HCT116 (cell line): ENCODE measurements around the gene TAF1B. TPM values are rescaled to one million over a fixed set of nuclear protein-coding genes. Genes with fewer than 3 reads are reported as not detected.

Source experiments
- ATAC-seq: fragments of 200-7000 bp; cut with Tn5 transposase; 2 replicates; pipeline ENCODE4 v1.9.1; 2020; ENCODE audit warnings: mild to moderate bottlenecking, moderate library complexity
- BruUV-seq: library from RNA; stranded (reverse); fragments of 400-500 nt; replicated peaks from 2 replicates; lab custom pipeline; 2021; lab: Mats Ljungman, UMichigan
- CTCF ChIA-PET: fragments of 300-600 bp; sonication (Branson Sonifier 250); formaldehyde crosslinking; loops from one replicate; lab custom pipeline; 2021; ENCODE audit warnings: antibody characterized with exemption; lab: Charles Lee
- POLR2A ChIA-PET: fragments of 300-600, 350-600 bp; sonication (Branson Sonifier 250); formaldehyde crosslinking; loops from one replicate; lab custom pipeline; 2021; ENCODE audit warnings: antibody characterized with exemption; lab: Charles Lee
- RAD21 ChIA-PET, 2 experiments: fragments of 300-600 bp; sonication (Branson Sonifier 250); formaldehyde crosslinking; loops; one replicate each; lab custom pipeline; 2023; ENCODE audit warnings: low total read pairs in 2 of 2; ENCODE audit not compliant: uncharacterized antibody in 2 of 2, unreplicated experiment in 2 of 2, low non-redundant PET in 1 of 2; lab: Charles Lee
- DNase-seq: peaks from one replicate; pipeline ENCODE4 v3.0.0-alpha.2; 2010; ENCODE audit warnings: low read depth, low spot score
- H2AFZ ChIP-seq: fragments of 200-600 bp; shearing (Covaris generic), sonication (generic); 2 replicates; pipeline ENCODE4 v1.6.1; 2017; ENCODE audit warnings: low read depth, mixed run types, mixed read lengths, antibody characterized with exemption, low read length; ENCODE audit not compliant: poor library complexity, severe bottlenecking
- H3K27ac ChIP-seq: 2 replicates; pipeline ENCODE4 v1.5.1; 2012; ENCODE audit warnings: low read depth, low read length
- H3K27me3 ChIP-seq: fragments of 200-600 bp; sonication (generic); 2 replicates; pipeline ENCODE4 v1.6.1; 2016; ENCODE audit warnings: mixed run types, low read length, mixed read lengths; ENCODE audit not compliant: insufficient read depth
- H3K36me3 ChIP-seq, 2 experiments: fragments of 200-500 bp in 1 of 2; fragments of 200-600 bp in 1 of 2; sonication (Bioruptor generic) in 1 of 2; sonication (generic) in 1 of 2; 2 replicates each; pipeline versions ENCODE4 v1.5.1 to v1.6.1; 2014 to 2016; ENCODE audit warnings: low read length in 2 of 2, inconsistent platforms in 1 of 2, mixed read lengths in 1 of 2, mixed run types in 1 of 2; ENCODE audit not compliant: insufficient read depth in 2 of 2, control insufficient read depth in 1 of 2
- H3K4me1 ChIP-seq, 2 experiments: fragments of 200-600 bp in 1 of 2; sonication (generic) in 1 of 2; 2 replicates each; pipeline versions ENCODE4 v1.5.1 to v1.6.1; 2012 to 2017; ENCODE audit warnings: low read length in 2 of 2, inconsistent platforms in 1 of 2, mild to moderate bottlenecking in 1 of 2, mixed read lengths in 1 of 2, mixed run types in 1 of 2, moderate library complexity in 1 of 2; ENCODE audit not compliant: insufficient read depth in 2 of 2, control insufficient read depth in 1 of 2
- H3K4me2 ChIP-seq: fragments of 200-600 bp; sonication (generic); 2 replicates; pipeline ENCODE4 v1.6.1; 2017; ENCODE audit warnings: mixed run types, low read length, mixed read lengths
- H3K4me3 ChIP-seq, 2 experiments: fragments of 200-600 bp in 1 of 2; sonication (generic) in 1 of 2; replicated peaks in 1 of 2; 2 replicates each; pipeline ENCODE4 v1.5.1; 2011 to 2016; ENCODE audit warnings: low read length in 2 of 2, control low read depth in 1 of 2, low read depth in 1 of 2, mild to moderate bottlenecking in 1 of 2, mixed read lengths in 1 of 2, mixed run types in 1 of 2
- H3K79me2 ChIP-seq: fragments of 200-600 bp; sonication (generic); 2 replicates; pipeline ENCODE4 v1.6.1; 2017; ENCODE audit warnings: mild to moderate bottlenecking, mixed run types, low read length, moderate library complexity, mixed read lengths; ENCODE audit not compliant: insufficient read depth
- H3K9ac ChIP-seq: fragments of 200-600 bp; sonication (generic); 2 replicates; pipeline ENCODE4 v1.6.1; 2016; ENCODE audit warnings: low read length, mixed read lengths
- H3K9me2 ChIP-seq: fragments of 200-600 bp; sonication (generic), shearing (Covaris generic); 2 replicates; pipeline ENCODE4 v1.6.1; 2017; ENCODE audit warnings: mixed run types, mild to moderate bottlenecking, moderate library complexity; ENCODE audit not compliant: insufficient read depth
- H3K9me3 ChIP-seq, 2 experiments: fragments of 200-500 bp in 1 of 2; fragments of 200-600 bp in 1 of 2; sonication (Bioruptor generic) in 1 of 2; sonication (generic) in 1 of 2; 2 replicates each; pipeline ENCODE4 v1.6.1; 2014 to 2017; ENCODE audit warnings: low read length in 2 of 2, mixed read lengths in 2 of 2, inconsistent platforms in 1 of 2, low read depth in 1 of 2, mild to moderate bottlenecking in 1 of 2, mixed run types in 1 of 2, moderate library complexity in 1 of 2; ENCODE audit not compliant: control insufficient read depth in 1 of 2, insufficient read depth in 1 of 2
- H4K20me1 ChIP-seq: fragments of 200-600 bp; sonication (generic), shearing (Covaris generic); 2 replicates; pipeline ENCODE4 v1.6.1; 2017; ENCODE audit warnings: mixed run types, mild to moderate bottlenecking, moderate library complexity; ENCODE audit not compliant: insufficient read depth
- EGR1 ChIP-seq: IDR thresholded peaks from 2 replicates; pipeline ENCODE4 v1.6.1; 2012; ENCODE audit warnings: low read depth
- RAD21 ChIP-seq: IDR thresholded peaks from 2 replicates; pipeline ENCODE4 v1.6.1; 2012; ENCODE audit warnings: low read depth, mild to moderate bottlenecking
- ZFX ChIP-seq: fragments of 450-650 bp; IDR thresholded peaks from 2 replicates; pipeline ENCODE4 v1.6.1; 2017
- intact Hi-C: fragments of 100-400 bp; cut with micrococcal nuclease; formaldehyde crosslinking; loops from 2 replicates; pipeline ENCODE4 v1.10.0; 2022
- total RNA-seq: library from RNA; stranded (reverse); gene quantifications from one replicate; pipeline ENCODE4 v1.2.1, GENCODE V29; 2021; ENCODE audit not compliant: unreplicated experiment
- TF ChIP-seq, protein P1 (sequence below): IDR thresholded peaks from 2 replicates; pipeline ENCODE4 v1.6.1; 2012
- TF ChIP-seq, protein P2 (sequence below): IDR thresholded peaks from 2 replicates; pipeline ENCODE4 v1.6.1; 2012
- TF ChIP-seq, protein P3 (sequence below): IDR thresholded peaks from 2 replicates; pipeline ENCODE4 v1.6.1; 2011; ENCODE audit warnings: mild to moderate bottlenecking, low read length, moderate library complexity; ENCODE audit not compliant: insufficient replicate concordance; ENCODE audit errors: extremely low read depth

TAF1B gene
- total RNA-seq, 1 experiment from 2014 or later, result 27.9 TPM

DNA sequence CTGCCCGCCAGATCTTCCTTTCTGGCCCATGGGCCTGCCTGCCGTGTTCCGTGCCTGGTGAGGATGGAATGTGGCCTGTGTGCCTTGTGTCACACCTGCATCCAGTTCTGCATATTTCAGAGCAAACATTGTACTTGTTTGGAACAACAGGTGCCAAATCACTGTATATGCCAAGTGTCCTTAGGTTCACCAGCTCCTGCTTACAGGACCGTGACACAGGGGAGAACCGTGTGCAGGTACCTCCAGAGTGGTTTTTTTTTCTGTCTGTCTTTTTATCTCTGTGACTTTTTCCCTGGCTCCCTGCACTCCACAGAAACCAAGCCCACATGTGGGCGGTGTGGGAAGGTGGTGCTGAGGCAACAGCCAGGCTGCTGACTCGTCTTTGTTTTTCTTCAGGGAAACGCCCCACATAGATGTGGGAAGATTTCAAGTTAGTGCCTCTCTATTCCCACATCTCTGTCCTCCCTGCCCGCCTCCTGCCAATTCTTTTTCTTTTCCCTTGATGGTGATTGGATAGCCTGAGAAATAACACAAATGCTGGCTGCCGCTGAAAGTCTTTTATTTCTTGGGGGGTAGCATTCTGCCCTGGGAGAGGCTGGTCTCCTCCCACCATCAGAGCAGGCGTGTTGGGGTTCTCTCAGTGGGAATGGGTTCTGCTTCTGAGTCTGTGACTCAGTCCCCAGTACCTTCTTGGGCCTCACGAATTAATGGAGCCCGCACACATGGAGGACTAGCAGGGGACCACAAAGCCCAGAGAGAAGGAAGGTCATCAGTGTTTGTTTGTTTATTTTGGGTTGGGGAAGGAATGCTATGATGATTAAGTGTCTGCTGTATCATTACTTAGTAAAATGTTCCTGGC, 129.6 kb downstream of the TAF1B start:
- ChIA-PET POLR2A (no interaction called here), CTCF (interaction anchor here (1.2 to 3.7 kb wide), 2 partner anchors 11 to 12 kb away, joined by 6 to 15 read pairs; no protein-coding TSS in a partner anchor), RAD21 (no interaction called here)
- ATAC-seq (0 out of 2 replicates have a peak, but pooled peaks have one; percentile 20), DNase-seq (no peak)
- Histone ChIP-seq H3K27ac (no peak overlapping the region), H3K36me3 (no peaks in the 10 kb centered on the region), H3K4me3 (no peak overlapping the region), H4K20me1 (no peaks in the 10 kb centered on the region), H3K4me2 (peak overlapping the region; percentile 43), H3K9me2 (no peaks in the 10 kb centered on the region), H3K4me1 (peaks cover 31 to 35% of the 10 kb centered on the region in 2 experiments), H3K9me3 (no peaks in the 10 kb centered on the region), H3K9ac (no peak overlapping the region), H3K27me3 (no peaks in the 10 kb centered on the region), H2AFZ (no peak overlapping the region), H3K79me2 (no peaks in the 10 kb centered on the region)
- intact Hi-C loops, result no loop called here
- BruUV-seq, result no TSS peak
- TF ChIP-seq EGR1, result peak; percentile 67; the same call in 1 of the 2 replicates
- TF ChIP-seq, protein P1, sequence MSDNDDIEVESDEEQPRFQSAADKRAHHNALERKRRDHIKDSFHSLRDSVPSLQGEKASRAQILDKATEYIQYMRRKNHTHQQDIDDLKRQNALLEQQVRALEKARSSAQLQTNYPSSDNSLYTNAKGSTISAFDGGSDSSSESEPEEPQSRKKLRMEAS, result no peak
- TF ChIP-seq, protein P2, sequence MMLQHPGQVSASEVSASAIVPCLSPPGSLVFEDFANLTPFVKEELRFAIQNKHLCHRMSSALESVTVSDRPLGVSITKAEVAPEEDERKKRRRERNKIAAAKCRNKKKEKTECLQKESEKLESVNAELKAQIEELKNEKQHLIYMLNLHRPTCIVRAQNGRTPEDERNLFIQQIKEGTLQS, result no peak
- TF ChIP-seq, protein P3, sequence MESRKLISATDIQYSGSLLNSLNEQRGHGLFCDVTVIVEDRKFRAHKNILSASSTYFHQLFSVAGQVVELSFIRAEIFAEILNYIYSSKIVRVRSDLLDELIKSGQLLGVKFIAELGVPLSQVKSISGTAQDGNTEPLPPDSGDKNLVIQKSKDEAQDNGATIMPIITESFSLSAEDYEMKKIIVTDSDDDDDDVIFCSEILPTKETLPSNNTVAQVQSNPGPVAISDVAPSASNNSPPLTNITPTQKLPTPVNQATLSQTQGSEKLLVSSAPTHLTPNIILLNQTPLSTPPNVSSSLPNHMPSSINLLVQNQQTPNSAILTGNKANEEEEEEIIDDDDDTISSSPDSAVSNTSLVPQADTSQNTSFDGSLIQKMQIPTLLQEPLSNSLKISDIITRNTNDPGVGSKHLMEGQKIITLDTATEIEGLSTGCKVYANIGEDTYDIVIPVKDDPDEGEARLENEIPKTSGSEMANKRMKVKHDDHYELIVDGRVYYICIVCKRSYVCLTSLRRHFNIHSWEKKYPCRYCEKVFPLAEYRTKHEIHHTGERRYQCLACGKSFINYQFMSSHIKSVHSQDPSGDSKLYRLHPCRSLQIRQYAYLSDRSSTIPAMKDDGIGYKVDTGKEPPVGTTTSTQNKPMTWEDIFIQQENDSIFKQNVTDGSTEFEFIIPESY, result no peak
- no peak for TF ChIP-seq RAD21
- no peak for TF ChIP-seq ZFX
